HEK293 (cell line): ENCODE measurements around the gene RNF41.

Source experiments
- FEZF1 ChIP-seq: fragments of 450-650 bp; formaldehyde crosslinking; IDR thresholded peaks from 2 replicates; pipeline ENCODE4 v1.5.1; 2016; ENCODE audit warnings: missing biosample characterization, missing genetic modification characterization
- GLI4 ChIP-seq: fragments of 450-650 bp; formaldehyde crosslinking; IDR thresholded peaks from 2 replicates; pipeline ENCODE4 v1.5.1; 2016; ENCODE audit warnings: missing biosample characterization, missing genetic modification characterization
- SALL2 ChIP-seq: fragments of 450-650 bp; formaldehyde crosslinking; IDR thresholded peaks from 2 replicates; pipeline ENCODE4 v1.5.0; 2017; ENCODE audit warnings: missing biosample characterization, mild to moderate bottlenecking, missing genetic modification characterization, borderline replicate concordance
- SP2 ChIP-seq: fragments of 450-650 bp; formaldehyde crosslinking; IDR thresholded peaks from 2 replicates; pipeline ENCODE4 v1.5.1; 2016; ENCODE audit warnings: missing biosample characterization, missing genetic modification characterization
- YY1 ChIP-seq: fragments of 450-650 bp; formaldehyde crosslinking; IDR thresholded peaks from 2 replicates; pipeline ENCODE4 v1.5.1; 2018; ENCODE audit warnings: missing biosample characterization, missing genetic modification characterization
- ZFP69B ChIP-seq: fragments of 450-650 bp; formaldehyde crosslinking; IDR thresholded peaks from 2 replicates; pipeline ENCODE4 v1.5.1; 2016; ENCODE audit warnings: missing biosample characterization, missing genetic modification characterization
- ZNF10 ChIP-seq: fragments of 450-650 bp; formaldehyde crosslinking; IDR thresholded peaks from 2 replicates; pipeline ENCODE4 v1.5.1; 2017; ENCODE audit warnings: missing biosample characterization, missing genetic modification characterization
- ZNF132 ChIP-seq: fragments of 450-650 bp; formaldehyde crosslinking; IDR thresholded peaks from 2 replicates; pipeline ENCODE4 v1.5.1; 2017; ENCODE audit warnings: missing biosample characterization, missing genetic modification characterization, borderline replicate concordance
- ZNF138 ChIP-seq: fragments of 450-650 bp; formaldehyde crosslinking; IDR thresholded peaks from 2 replicates; pipeline ENCODE4 v1.5.1; 2016; ENCODE audit warnings: missing biosample characterization, missing genetic modification characterization, borderline replicate concordance
- ZNF223 ChIP-seq: fragments of 450-650 bp; formaldehyde crosslinking; IDR thresholded peaks from 2 replicates; pipeline ENCODE4 v1.5.1; 2016; ENCODE audit warnings: missing biosample characterization, missing genetic modification characterization
- ZNF23 ChIP-seq: fragments of 450-650 bp; formaldehyde crosslinking; IDR thresholded peaks from 2 replicates; pipeline ENCODE4 v1.5.1; 2016; ENCODE audit warnings: missing biosample characterization, missing genetic modification characterization, borderline replicate concordance
- ZNF302 ChIP-seq: fragments of 450-650 bp; formaldehyde crosslinking; IDR thresholded peaks from 2 replicates; pipeline ENCODE4 v1.5.1; 2016; ENCODE audit warnings: missing biosample characterization, missing genetic modification characterization, low read depth
- ZNF335 ChIP-seq: fragments of 450-650 bp; formaldehyde crosslinking; conservative IDR thresholded peaks from 2 replicates; pipeline ENCODE4 v1.5.1; 2016; ENCODE audit warnings: missing biosample characterization, missing genetic modification characterization
- ZNF341 ChIP-seq: fragments of 450-650 bp; formaldehyde crosslinking; IDR thresholded peaks from 2 replicates; pipeline ENCODE4; 2016; ENCODE audit warnings: low read depth, missing biosample characterization, missing genetic modification characterization
- ZNF350 ChIP-seq: fragments of 450-650 bp; formaldehyde crosslinking; IDR thresholded peaks from 2 replicates; pipeline ENCODE4 v1.5.0; 2017; ENCODE audit warnings: missing biosample characterization, mild to moderate bottlenecking, missing genetic modification characterization
- ZNF404 ChIP-seq: fragments of 450-650 bp; formaldehyde crosslinking; IDR thresholded peaks from 2 replicates; pipeline ENCODE4 v1.5.1; 2017; ENCODE audit warnings: missing biosample characterization, missing genetic modification characterization
- ZNF610 ChIP-seq: fragments of 450-650 bp; formaldehyde crosslinking; IDR thresholded peaks from 2 replicates; pipeline ENCODE4 v1.5.1; 2016; ENCODE audit warnings: missing biosample characterization, missing genetic modification characterization, borderline replicate concordance
- ZNF626 ChIP-seq: fragments of 450-650 bp; sonication (Bioruptor Pico); formaldehyde crosslinking; IDR thresholded peaks from 2 replicates; pipeline ENCODE4 v1.5.1; 2018; ENCODE audit warnings: missing biosample characterization, missing genetic modification characterization, inconsistent platforms
- ZNF658 ChIP-seq: fragments of 450-650 bp; formaldehyde crosslinking; IDR thresholded peaks from 2 replicates; pipeline ENCODE4; 2016; ENCODE audit warnings: missing biosample characterization, missing genetic modification characterization
- ZNF670 ChIP-seq: fragments of 450-650 bp; formaldehyde crosslinking; IDR thresholded peaks from 2 replicates; pipeline ENCODE4 v1.5.1; 2016; ENCODE audit warnings: missing biosample characterization, missing genetic modification characterization, low read depth
- ZNF707 ChIP-seq: fragments of 450-650 bp; formaldehyde crosslinking; IDR thresholded peaks from 2 replicates; pipeline ENCODE4 v1.5.1; 2016; ENCODE audit warnings: missing biosample characterization, missing genetic modification characterization
- ZNF777 ChIP-seq: fragments of 450-650 bp; formaldehyde crosslinking; IDR thresholded peaks from 2 replicates; pipeline ENCODE4 v1.5.1; 2017; ENCODE audit warnings: missing biosample characterization, missing genetic modification characterization, borderline replicate concordance
- ZNF785 ChIP-seq: fragments of 450-650 bp; formaldehyde crosslinking; IDR thresholded peaks from 2 replicates; pipeline ENCODE4 v1.5.1; 2016; ENCODE audit warnings: missing biosample characterization, missing genetic modification characterization
- TF ChIP-seq, protein P1 (sequence below): fragments of 450-650 bp; formaldehyde crosslinking; IDR thresholded peaks from 2 replicates; pipeline ENCODE4 v1.5.1; 2017; ENCODE audit warnings: missing biosample characterization, missing genetic modification characterization
- TF ChIP-seq, protein P2 (sequence below): fragments of 450-650 bp; formaldehyde crosslinking; IDR thresholded peaks from 2 replicates; pipeline ENCODE4 v1.5.1; 2016; ENCODE audit warnings: missing biosample characterization, missing genetic modification characterization
- TF ChIP-seq, protein P3 (sequence below): fragments of 450-650 bp; formaldehyde crosslinking; IDR thresholded peaks from 2 replicates; pipeline ENCODE4 v1.5.1; 2016; ENCODE audit warnings: missing biosample characterization, missing genetic modification characterization
- TF ChIP-seq, protein P4 (sequence below): fragments of 450-650 bp; formaldehyde crosslinking; IDR thresholded peaks from 2 replicates; pipeline ENCODE4 v1.5.1; 2016; ENCODE audit warnings: missing biosample characterization, missing genetic modification characterization
- TF ChIP-seq, protein P5 (sequence below): fragments of 450-650 bp; formaldehyde crosslinking; IDR thresholded peaks from 2 replicates; pipeline ENCODE4 v1.5.1; 2016; ENCODE audit warnings: missing biosample characterization, missing genetic modification characterization
- TF ChIP-seq, protein P6 (sequence below): fragments of 450-650 bp; formaldehyde crosslinking; IDR thresholded peaks from 2 replicates; pipeline ENCODE4 v1.5.1; 2016; ENCODE audit warnings: missing biosample characterization, missing genetic modification characterization

Gene RNF41

DNA sequence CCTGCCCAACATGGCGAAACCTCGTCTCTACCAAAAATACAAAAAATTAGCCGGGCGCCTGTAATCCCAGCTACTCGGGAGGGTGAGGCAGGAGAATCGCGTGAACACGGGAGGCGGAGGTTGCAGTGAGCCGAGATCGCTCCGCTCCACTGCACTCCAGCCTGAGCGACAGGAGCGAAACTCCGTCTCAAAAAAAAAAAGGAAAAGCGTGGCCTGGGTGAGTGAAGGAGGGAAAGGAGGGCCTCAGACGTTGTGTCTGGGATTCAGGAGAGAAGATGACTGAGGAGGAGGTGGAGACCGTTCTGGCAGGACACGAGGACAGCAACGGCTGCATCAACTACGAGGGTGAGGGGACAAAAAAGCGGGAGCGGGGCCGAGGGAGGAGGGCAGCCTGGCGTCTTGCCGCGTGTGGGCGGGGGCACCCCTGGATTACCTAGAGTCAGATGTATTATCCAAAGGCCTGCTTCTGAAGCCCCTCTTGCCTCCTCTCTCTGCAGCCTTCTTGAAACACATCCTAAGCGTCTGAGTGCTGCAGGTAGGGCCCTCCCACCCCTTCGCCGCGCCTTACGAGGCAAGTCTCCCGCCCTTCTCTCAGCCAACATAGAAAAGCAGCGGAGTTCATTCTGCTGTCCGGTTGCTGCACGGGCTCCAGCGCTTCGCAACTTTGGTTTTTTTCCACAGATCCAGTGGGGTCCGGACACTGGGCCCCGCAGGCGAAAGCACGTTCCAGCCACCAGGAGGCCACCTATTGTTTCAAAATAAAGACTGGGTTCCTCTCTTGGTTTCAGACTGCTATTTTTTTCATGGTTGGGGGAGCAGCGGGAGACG, 64.3 kb downstream of the RNF41 start (continued):
- TF ChIP-seq, protein P1, sequence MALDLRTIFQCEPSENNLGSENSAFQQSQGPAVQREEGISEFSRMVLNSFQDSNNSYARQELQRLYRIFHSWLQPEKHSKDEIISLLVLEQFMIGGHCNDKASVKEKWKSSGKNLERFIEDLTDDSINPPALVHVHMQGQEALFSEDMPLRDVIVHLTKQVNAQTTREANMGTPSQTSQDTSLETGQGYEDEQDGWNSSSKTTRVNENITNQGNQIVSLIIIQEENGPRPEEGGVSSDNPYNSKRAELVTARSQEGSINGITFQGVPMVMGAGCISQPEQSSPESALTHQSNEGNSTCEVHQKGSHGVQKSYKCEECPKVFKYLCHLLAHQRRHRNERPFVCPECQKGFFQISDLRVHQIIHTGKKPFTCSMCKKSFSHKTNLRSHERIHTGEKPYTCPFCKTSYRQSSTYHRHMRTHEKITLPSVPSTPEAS, result no peak
- TF ChIP-seq ZNF350 (tag by site-specific recombination), result no peak
- TF ChIP-seq ZNF341 (tag by site-specific recombination), result peak; percentile 70
- TF ChIP-seq GLI4, result no peak
- peak; percentile 70 for TF ChIP-seq ZFP69B (tag by site-specific recombination)
- no peak for TF ChIP-seq YY1
- TF ChIP-seq, protein P2, sequence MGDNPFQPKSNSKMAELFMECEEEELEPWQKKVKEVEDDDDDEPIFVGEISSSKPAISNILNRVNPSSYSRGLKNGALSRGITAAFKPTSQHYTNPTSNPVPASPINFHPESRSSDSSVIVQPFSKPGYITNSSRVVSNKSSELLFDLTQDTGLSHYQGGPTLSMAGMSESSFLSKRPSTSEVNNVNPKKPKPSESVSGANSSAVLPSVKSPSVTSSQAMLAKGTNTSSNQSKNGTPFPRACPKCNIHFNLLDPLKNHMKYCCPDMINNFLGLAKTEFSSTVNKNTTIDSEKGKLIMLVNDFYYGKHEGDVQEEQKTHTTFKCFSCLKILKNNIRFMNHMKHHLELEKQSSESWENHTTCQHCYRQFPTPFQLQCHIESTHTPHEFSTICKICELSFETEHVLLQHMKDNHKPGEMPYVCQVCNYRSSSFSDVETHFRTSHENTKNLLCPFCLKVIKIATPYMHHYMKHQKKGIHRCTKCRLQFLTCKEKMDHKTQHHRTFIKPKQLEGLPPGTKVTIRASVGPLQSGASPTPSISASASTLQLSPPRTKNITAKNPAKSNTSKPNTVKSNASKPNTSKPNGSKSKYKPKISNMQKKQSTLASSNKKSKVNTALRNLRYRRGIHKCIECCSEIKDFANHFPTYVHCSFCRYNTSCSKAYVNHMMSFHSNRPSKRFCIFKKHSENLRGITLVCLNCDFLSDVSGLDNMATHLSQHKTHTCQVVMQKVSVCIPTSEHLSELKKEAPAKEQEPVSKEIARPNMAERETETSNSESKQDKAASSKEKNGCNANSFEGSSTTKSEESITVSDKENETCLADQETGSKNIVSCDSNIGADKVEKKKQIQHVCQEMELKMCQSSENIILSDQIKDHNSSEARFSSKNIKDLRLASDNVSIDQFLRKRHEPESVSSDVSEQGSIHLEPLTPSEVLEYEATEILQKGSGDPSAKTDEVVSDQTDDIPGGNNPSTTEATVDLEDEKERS (tag by site-specific recombination), result no peak
- TF ChIP-seq ZNF785 (tag by site-specific recombination), result no peak
- TF ChIP-seq, protein P3, sequence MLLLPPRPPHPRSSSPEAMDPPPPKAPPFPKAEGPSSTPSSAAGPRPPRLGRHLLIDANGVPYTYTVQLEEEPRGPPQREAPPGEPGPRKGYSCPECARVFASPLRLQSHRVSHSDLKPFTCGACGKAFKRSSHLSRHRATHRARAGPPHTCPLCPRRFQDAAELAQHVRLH (tag by site-specific recombination), result no peak
- no peak for TF ChIP-seq ZNF23 (tag by site-specific recombination)
- TF ChIP-seq ZNF404 (tag by site-specific recombination), result no peak
- TF ChIP-seq ZNF626 (tag by site-specific recombination), result no peak
- no peak for TF ChIP-seq SALL2 (tag by site-specific recombination)
- TF ChIP-seq, protein P4, sequence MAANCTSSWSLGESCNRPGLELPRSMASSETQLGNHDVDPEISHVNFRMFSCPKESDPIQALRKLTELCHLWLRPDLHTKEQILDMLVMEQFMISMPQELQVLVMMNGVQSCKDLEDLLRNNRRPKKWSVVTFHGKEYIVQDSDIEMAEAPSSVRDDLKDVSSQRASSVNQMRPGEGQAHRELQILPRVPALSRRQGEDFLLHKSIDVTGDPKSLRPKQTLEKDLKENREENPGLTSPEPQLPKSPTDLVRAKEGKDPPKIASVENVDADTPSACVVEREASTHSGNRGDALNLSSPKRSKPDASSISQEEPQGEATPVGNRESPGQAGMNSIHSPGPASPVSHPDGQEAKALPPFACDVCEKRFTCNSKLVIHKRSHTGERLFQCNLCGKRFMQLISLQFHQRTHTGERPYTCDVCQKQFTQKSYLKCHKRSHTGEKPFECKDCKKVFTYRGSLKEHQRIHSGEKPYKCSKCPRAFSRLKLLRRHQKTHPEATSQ, result no peak
- TF ChIP-seq SP2 (tag by site-specific recombination), result peak; percentile 45
- TF ChIP-seq ZNF610 (tag by site-specific recombination), result no peak; the same call in 1 of the 2 replicates
- TF ChIP-seq ZNF132 (tag by site-specific recombination), result no peak
- TF ChIP-seq ZNF302 (tag by site-specific recombination), result no peak
- no peak for TF ChIP-seq ZNF777 (tag by site-specific recombination)
- TF ChIP-seq ZNF707 (tag by site-specific recombination), result no peak
- TF ChIP-seq, protein P5, sequence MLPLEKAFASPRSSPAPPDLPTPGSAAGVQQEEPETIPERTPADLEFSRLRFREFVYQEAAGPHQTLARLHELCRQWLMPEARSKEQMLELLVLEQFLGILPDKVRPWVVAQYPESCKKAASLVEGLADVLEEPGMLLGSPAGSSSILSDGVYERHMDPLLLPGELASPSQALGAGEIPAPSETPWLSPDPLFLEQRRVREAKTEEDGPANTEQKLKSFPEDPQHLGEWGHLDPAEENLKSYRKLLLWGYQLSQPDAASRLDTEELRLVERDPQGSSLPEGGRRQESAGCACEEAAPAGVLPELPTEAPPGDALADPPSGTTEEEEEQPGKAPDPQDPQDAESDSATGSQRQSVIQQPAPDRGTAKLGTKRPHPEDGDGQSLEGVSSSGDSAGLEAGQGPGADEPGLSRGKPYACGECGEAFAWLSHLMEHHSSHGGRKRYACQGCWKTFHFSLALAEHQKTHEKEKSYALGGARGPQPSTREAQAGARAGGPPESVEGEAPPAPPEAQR, result no peak
- TF ChIP-seq ZNF10, result no peak
- no peak for TF ChIP-seq ZNF335 (tag by site-specific recombination)
- TF ChIP-seq ZNF658 (tag by site-specific recombination), result no peak
- TF ChIP-seq FEZF1, result no peak
- no peak for TF ChIP-seq ZNF138 (tag by site-specific recombination)
- no peak for TF ChIP-seq ZNF223 (tag by site-specific recombination)
- no peak for TF ChIP-seq ZNF670
- TF ChIP-seq, protein P6, sequence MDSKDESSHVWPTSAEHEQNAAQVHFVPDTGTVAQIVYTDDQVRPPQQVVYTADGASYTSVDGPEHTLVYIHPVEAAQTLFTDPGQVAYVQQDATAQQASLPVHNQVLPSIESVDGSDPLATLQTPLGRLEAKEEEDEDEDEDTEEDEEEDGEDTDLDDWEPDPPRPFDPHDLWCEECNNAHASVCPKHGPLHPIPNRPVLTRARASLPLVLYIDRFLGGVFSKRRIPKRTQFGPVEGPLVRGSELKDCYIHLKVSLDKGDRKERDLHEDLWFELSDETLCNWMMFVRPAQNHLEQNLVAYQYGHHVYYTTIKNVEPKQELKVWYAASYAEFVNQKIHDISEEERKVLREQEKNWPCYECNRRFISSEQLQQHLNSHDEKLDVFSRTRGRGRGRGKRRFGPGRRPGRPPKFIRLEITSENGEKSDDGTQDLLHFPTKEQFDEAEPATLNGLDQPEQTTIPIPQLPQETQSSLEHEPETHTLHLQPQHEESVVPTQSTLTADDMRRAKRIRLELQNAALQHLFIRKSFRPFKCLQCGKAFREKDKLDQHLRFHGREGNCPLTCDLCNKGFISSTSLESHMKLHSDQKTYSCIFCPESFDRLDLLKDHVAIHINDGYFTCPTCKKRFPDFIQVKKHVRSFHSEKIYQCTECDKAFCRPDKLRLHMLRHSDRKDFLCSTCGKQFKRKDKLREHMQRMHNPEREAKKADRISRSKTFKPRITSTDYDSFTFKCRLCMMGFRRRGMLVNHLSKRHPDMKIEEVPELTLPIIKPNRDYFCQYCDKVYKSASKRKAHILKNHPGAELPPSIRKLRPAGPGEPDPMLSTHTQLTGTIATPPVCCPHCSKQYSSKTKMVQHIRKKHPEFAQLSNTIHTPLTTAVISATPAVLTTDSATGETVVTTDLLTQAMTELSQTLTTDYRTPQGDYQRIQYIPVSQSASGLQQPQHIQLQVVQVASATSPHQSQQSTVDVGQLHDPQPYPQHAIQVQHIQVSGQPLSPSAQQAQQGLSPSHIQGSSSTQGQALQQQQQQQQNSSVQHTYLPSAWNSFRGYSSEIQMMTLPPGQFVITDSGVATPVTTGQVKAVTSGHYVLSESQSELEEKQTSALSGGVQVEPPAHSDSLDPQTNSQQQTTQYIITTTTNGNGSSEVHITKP, result peak; percentile 63
